ENCODE results near the gene ENHO.

ENHO gene

GRCh38 chr9:34513567-34514214 is 9.1 kb downstream of the ENHO start:
- no peak overlapping the region for H3K4ac ChIP-seq (ENCODE audit: low read depth, low read length)
- H3K4me3 ChIP-seq (ENCODE audit: low read depth, low read length) = no peak overlapping the region
- no peak overlapping the region for H2AFZ ChIP-seq (ENCODE audit: insufficient read depth, low read length, poor library complexity)
- H3K23ac ChIP-seq (ENCODE audit: low read length) = no peak overlapping the region
- no peak overlapping the region for H3K4me2 ChIP-seq (ENCODE audit: low read length)
- no peaks in the 10 kb centered on the region for H3K79me2 ChIP-seq (ENCODE audit: control insufficient read depth, insufficient read depth, low read length, poor library complexity)
- H2BK12ac ChIP-seq (ENCODE audit: low read length) = no peak overlapping the region
- no CpG with 5 or more reads among the region's 2 CpGs for WGBS (ENCODE audit: extremely low coverage, insufficient coverage, insufficient read length)
- DNase-seq = no peak
- H4K8ac ChIP-seq (ENCODE audit: low read depth, low read length) = no peak overlapping the region
- H3K27ac ChIP-seq (ENCODE audit: low read depth, low read length) = no peak overlapping the region
- H2AK5ac ChIP-seq (ENCODE audit: low read length) = no peak overlapping the region
- H3K9ac ChIP-seq (ENCODE audit: low read length) = no peak overlapping the region
- no peak overlapping the region for H2BK5ac ChIP-seq (ENCODE audit: low read depth, low read length, poor library complexity)
- H3K14ac ChIP-seq (ENCODE audit: low read length) = no peak overlapping the region
- no peak overlapping the region for H4K12ac ChIP-seq (ENCODE audit: low read depth, low read length)
- no peak overlapping the region for H3K18ac ChIP-seq (ENCODE audit: low read length)
- H3K27me3 ChIP-seq (ENCODE audit: insufficient read depth, low read length) = no peaks in the 10 kb centered on the region
- H3K79me1 ChIP-seq (ENCODE audit: low read length) = no peaks in the 10 kb centered on the region
- H2BK120ac ChIP-seq (ENCODE audit: insufficient read depth, low read length, poor library complexity) = no peak overlapping the region
- peaks cover 0 to 12% of the 10 kb centered on the region in 2 experiments for H3K4me1 ChIP-seq (ENCODE audit: control insufficient read depth in 1 of 2, insufficient read depth in 2 of 2, low read length in 2 of 2)
- H3K36me3 ChIP-seq (ENCODE audit: control insufficient read depth in 1 of 2, insufficient read depth in 2 of 2, low read length in 2 of 2) = no peaks in the 10 kb centered on the region
- H3K9me3 ChIP-seq (ENCODE audit: insufficient read depth, low read depth, low read length) = no peaks in the 10 kb centered on the region
- H4K91ac ChIP-seq (ENCODE audit: low read depth, low read length) = no peak overlapping the region

- H3K27me3 ChIP-seq (ENCODE audit: insufficient read depth, low read length) = no peaks in the 10 kb centered on the region
- H3K9me3 ChIP-seq (ENCODE audit: insufficient read depth, low read depth, low read length) = no peaks in the 10 kb centered on the region
- H3K4ac ChIP-seq (ENCODE audit: low read depth, low read length) = no peak overlapping the region
- no peak overlapping the region for H3K18ac ChIP-seq (ENCODE audit: low read length)
- H3K27ac ChIP-seq (ENCODE audit: low read depth, low read length) = no peak overlapping the region
- H3K36me3 ChIP-seq (ENCODE audit: control insufficient read depth in 1 of 2, insufficient read depth in 2 of 2, low read length in 2 of 2) = no peaks in the 10 kb centered on the region
- H3K4me2 ChIP-seq (ENCODE audit: low read length) = no peak overlapping the region
- H3K4me1 ChIP-seq (ENCODE audit: control insufficient read depth in 1 of 2, insufficient read depth in 2 of 2, low read length in 2 of 2) = peaks cover 0 to 12% of the 10 kb centered on the region in 2 experiments
- no peak overlapping the region for H2BK120ac ChIP-seq (ENCODE audit: insufficient read depth, low read length, poor library complexity)
- no peak overlapping the region for H3K23ac ChIP-seq (ENCODE audit: low read length)
- H2BK12ac ChIP-seq (ENCODE audit: low read length) = no peak overlapping the region
- no peak overlapping the region for H4K8ac ChIP-seq (ENCODE audit: low read depth, low read length)
- no peak overlapping the region for H2BK5ac ChIP-seq (ENCODE audit: low read depth, low read length, poor library complexity)
- H4K12ac ChIP-seq (ENCODE audit: low read depth, low read length) = no peak overlapping the region
- no peak overlapping the region for H3K9ac ChIP-seq (ENCODE audit: low read length)
- no peak overlapping the region for H4K91ac ChIP-seq (ENCODE audit: low read depth, low read length)
- H3K14ac ChIP-seq (ENCODE audit: low read length) = peak overlapping the region; percentile 10
- H2AFZ ChIP-seq (ENCODE audit: insufficient read depth, low read length, poor library complexity) = no peak overlapping the region
- DNase-seq = no peak
- WGBS (ENCODE audit: extremely low coverage, insufficient coverage, insufficient read length) = no CpG with 5 or more reads among the region's 9 CpGs
- H2AK5ac ChIP-seq (ENCODE audit: low read length) = no peak overlapping the region
- no peaks in the 10 kb centered on the region for H3K79me2 ChIP-seq (ENCODE audit: control insufficient read depth, insufficient read depth, low read length, poor library complexity)
- no peaks in the 10 kb centered on the region for H3K79me1 ChIP-seq (ENCODE audit: low read length)
- H3K4me3 ChIP-seq (ENCODE audit: low read depth, low read length) = no peak overlapping the region
These were observed 10.4 kb downstream of the ENHO start for GRCh38 chr9:34512131-34513078.

GRCh38 chr9:34510497-34511468 is 12.0 kb downstream of the ENHO start:
- Histone ChIP-seq H2BK5ac (ENCODE audit: low read depth, low read length, poor library complexity) (no peak overlapping the region), H3K27me3 (ENCODE audit: insufficient read depth, low read length) (no peaks in the 10 kb centered on the region), H3K4me2 (ENCODE audit: low read length) (no peak overlapping the region), H3K4me1 (ENCODE audit: control insufficient read depth in 1 of 2, insufficient read depth in 2 of 2, low read length in 2 of 2) (peaks cover 0 to 12% of the 10 kb centered on the region in 2 experiments), H3K27ac (ENCODE audit: low read depth, low read length) (no peak overlapping the region), H4K12ac (ENCODE audit: low read depth, low read length) (no peak overlapping the region), H3K18ac (ENCODE audit: low read length) (no peak overlapping the region), H2AK5ac (ENCODE audit: low read length) (no peak overlapping the region), H4K91ac (ENCODE audit: low read depth, low read length) (no peak overlapping the region), H3K9ac (ENCODE audit: low read length) (no peak overlapping the region), H3K23ac (ENCODE audit: low read length) (no peak overlapping the region), H3K36me3 (ENCODE audit: control insufficient read depth in 1 of 2, insufficient read depth in 2 of 2, low read length in 2 of 2) (no peaks in the 10 kb centered on the region), H2BK120ac (ENCODE audit: insufficient read depth, low read length, poor library complexity) (no peak overlapping the region), H3K4me3 (ENCODE audit: low read depth, low read length) (no peak overlapping the region), H3K79me2 (ENCODE audit: control insufficient read depth, insufficient read depth, low read length, poor library complexity) (no peaks in the 10 kb centered on the region), H3K4ac (ENCODE audit: low read depth, low read length) (no peak overlapping the region), H3K9me3 (ENCODE audit: insufficient read depth, low read depth, low read length) (no peaks in the 10 kb centered on the region), H3K14ac (ENCODE audit: low read length) (no peak overlapping the region), H2BK12ac (ENCODE audit: low read length) (no peak overlapping the region), H4K8ac (ENCODE audit: low read depth, low read length) (no peak overlapping the region), H3K79me1 (ENCODE audit: low read length) (no peaks in the 10 kb centered on the region), H2AFZ (ENCODE audit: insufficient read depth, low read length, poor library complexity) (no peak overlapping the region)
- WGBS (ENCODE audit: extremely low coverage, insufficient coverage, insufficient read length) = no CpG with 5 or more reads among the region's 13 CpGs
- DNase-seq = no peak

GRCh38 chr9:34508951-34509350 is 13.8 kb downstream of the ENHO start:
- no CpG with 5 or more reads among the region's 3 CpGs for WGBS (ENCODE audit: extremely low coverage, insufficient coverage, insufficient read length)
- peaks cover 3% of the 10 kb centered on the region for H3K9me3 ChIP-seq (ENCODE audit: insufficient read depth, low read depth, low read length)

More at GRCh38 chr9:34508951-34509350, 13.8 kb downstream of the ENHO start:
- Histone ChIP-seq H3K79me1 (ENCODE audit: low read length) (no peaks in the 10 kb centered on the region), H3K4me2 (ENCODE audit: low read length) (no peak overlapping the region), H2BK120ac (ENCODE audit: insufficient read depth, low read length, poor library complexity) (no peak overlapping the region), H4K12ac (ENCODE audit: low read depth, low read length) (no peak overlapping the region), H2BK12ac (ENCODE audit: low read length) (no peak overlapping the region), H2AK5ac (ENCODE audit: low read length) (no peak overlapping the region), H3K4me3 (ENCODE audit: low read depth, low read length) (no peak overlapping the region), H3K27me3 (ENCODE audit: insufficient read depth, low read length) (no peaks in the 10 kb centered on the region), H2AFZ (ENCODE audit: insufficient read depth, low read length, poor library complexity) (no peak overlapping the region), H3K36me3 (ENCODE audit: control insufficient read depth in 1 of 2, insufficient read depth in 2 of 2, low read length in 2 of 2) (no peaks in the 10 kb centered on the region), H4K91ac (ENCODE audit: low read depth, low read length) (no peak overlapping the region), H3K14ac (ENCODE audit: low read length) (no peak overlapping the region), H3K4ac (ENCODE audit: low read depth, low read length) (no peak overlapping the region), H3K9ac (ENCODE audit: low read length) (no peak overlapping the region), H3K18ac (ENCODE audit: low read length) (no peak overlapping the region), H2BK5ac (ENCODE audit: low read depth, low read length, poor library complexity) (no peak overlapping the region), H3K23ac (ENCODE audit: low read length) (no peak overlapping the region), H3K4me1 (ENCODE audit: control insufficient read depth in 1 of 2, insufficient read depth in 2 of 2, low read length in 2 of 2) (peaks cover 0 to 12% of the 10 kb centered on the region in 2 experiments), H3K27ac (ENCODE audit: low read depth, low read length) (no peak overlapping the region), H3K79me2 (ENCODE audit: control insufficient read depth, insufficient read depth, low read length, poor library complexity) (no peaks in the 10 kb centered on the region), H4K8ac (ENCODE audit: low read depth, low read length) (no peak overlapping the region)
- DNase-seq = no peak
